Keratinocyte (primary cell): ENCODE results near the gene CEP290. TPM values are rescaled to one million over a fixed set of nuclear protein-coding genes. Genes with fewer than 3 reads are reported as not detected.

Source experiments
- DNase-seq: peaks from one replicate; pipeline ENCODE4 v3.0.0-alpha.2; 2011; ENCODE audit warnings: low read depth, missing footprints, low spot score
- FAIRE-seq: peaks from 2 replicates; lab custom pipeline; 2011; peaks lifted over from hg19 to GRCh38; lab: Jason Lieb, UNC
- H2AFZ ChIP-seq: 2 replicates; pipeline ENCODE4 v1.6.0; 2012; ENCODE audit warnings: low read length, control low read depth, inconsistent platforms; ENCODE audit not compliant: control insufficient read depth
- H3K27ac ChIP-seq: 2 replicates; pipeline ENCODE4 v1.5.1; 2011; ENCODE audit warnings: low read length; ENCODE audit not compliant: control insufficient read depth, insufficient read depth
- H3K27me3 ChIP-seq: 3 replicates; pipeline ENCODE4 v1.6.0; 2011; ENCODE audit warnings: low read length; ENCODE audit not compliant: control insufficient read depth, insufficient read depth; ENCODE audit errors: extremely low read depth
- H3K36me3 ChIP-seq, 2 experiments: 2 replicates in 1 of 2; 3 replicates in 1 of 2; pipeline ENCODE4 v1.5.1; 2011; ENCODE audit warnings: low read length in 2 of 2, mild to moderate bottlenecking in 1 of 2; ENCODE audit not compliant: control insufficient read depth in 2 of 2, insufficient read depth in 2 of 2; ENCODE audit errors: extremely low read depth in 1 of 2
- H3K4me1 ChIP-seq: 3 replicates; pipeline ENCODE4 v1.5.1; 2011; ENCODE audit warnings: low read length; ENCODE audit not compliant: control insufficient read depth, insufficient read depth; ENCODE audit errors: extremely low read depth
- H3K4me2 ChIP-seq: 3 replicates; pipeline ENCODE4 v1.6.0; 2011; ENCODE audit warnings: low read depth, low read length; ENCODE audit not compliant: control insufficient read depth, insufficient read depth; ENCODE audit errors: extremely low read depth
- H3K4me3 ChIP-seq, 3 experiments: fragments of 200-600 bp in 1 of 3; sonication (generic) in 1 of 3; 2 replicates in 2 of 3; 3 replicates in 1 of 3; pipeline ENCODE4 v1.5.1; 2011 to 2016; ENCODE audit warnings: low read length in 3 of 3, mild to moderate bottlenecking in 3 of 3, control low read depth in 2 of 3, inconsistent platforms in 1 of 3, low read depth in 1 of 3, mixed read lengths in 1 of 3, mixed run types in 1 of 3, moderate library complexity in 1 of 3; ENCODE audit not compliant: control insufficient read depth in 2 of 3, insufficient read depth in 2 of 3; ENCODE audit errors: extremely low read depth in 1 of 3
- H3K79me2 ChIP-seq: 2 replicates; pipeline ENCODE4 v1.6.0; 2012; ENCODE audit warnings: low read length; ENCODE audit not compliant: control insufficient read depth, insufficient read depth
- H3K9ac ChIP-seq: 3 replicates; pipeline ENCODE4 v1.6.0; 2011; ENCODE audit warnings: low read length; ENCODE audit not compliant: control insufficient read depth, insufficient read depth; ENCODE audit errors: extremely low read depth
- H3K9me1 ChIP-seq: 3 replicates; pipeline ENCODE4 v1.6.0; 2011; ENCODE audit warnings: low read length; ENCODE audit not compliant: control insufficient read depth, insufficient read depth; ENCODE audit errors: extremely low read depth
- H3K9me3 ChIP-seq: 2 replicates; pipeline ENCODE4 v1.5.1; 2012; ENCODE audit warnings: low read depth, low read length; ENCODE audit not compliant: control insufficient read depth
- H4K20me1 ChIP-seq: 3 replicates; pipeline ENCODE4 v1.6.0; 2011; ENCODE audit warnings: low read length; ENCODE audit not compliant: control insufficient read depth, insufficient read depth; ENCODE audit errors: extremely low read depth
- CTCF ChIP-seq, 3 experiments: IDR thresholded peaks in 1 of 3; conservative IDR thresholded peaks in 1 of 3; optimal IDR thresholded peaks in 1 of 3; 2 replicates in 2 of 3; 3 replicates in 1 of 3; pipeline versions ENCODE3 to v1.5.1; 2011; ENCODE audit warnings: low read length in 3 of 3, mild to moderate bottlenecking in 3 of 3, moderate library complexity in 2 of 3, control low read depth in 1 of 3, inconsistent platforms in 1 of 3; ENCODE audit not compliant: insufficient read depth in 2 of 3; ENCODE audit errors: extremely low read depth in 1 of 3
- EZH2 ChIP-seq: IDR thresholded peaks from one replicate; pipeline ENCODE4 v1.6.1; 2012; ENCODE audit warnings: inconsistent platforms, mild to moderate bottlenecking, low read length, moderate library complexity
- dilution Hi-C: fragments of 300-500 bp; cut with MboI; formaldehyde crosslinking; loops from one replicate; pipeline ENCODE4 v1.7.0; 2020; ENCODE audit warnings: low sequenced_read_pairs; ENCODE audit not compliant: extremely low pct_ligation_motif_present
- polyA plus RNA-seq, 5 experiments: library from polyadenylated mRNA; depleted of rRNA in 3 of 5; stranded (reverse) in 3 of 5; stranded (forward) in 1 of 5; unstranded in 1 of 5; fragments of >200 nt; gene quantifications; 1 replicate in 1 of 5; 2 replicates in 3 of 5; 3 replicates in 1 of 5; pipeline versions ENCODE4 v1.2.1 to v1.2.3, GENCODE V29; 2011 to 2012; ENCODE audit warnings: missing spikeins in 2 of 5, low read depth in 1 of 5, low replicate concordance in 1 of 5

CEP290 gene
- polyA plus RNA-seq, 1 donor (not counting 4 experiments of a cell fraction or from before 2014, with no cell fraction given), result 5.6 TPM

DNA sequence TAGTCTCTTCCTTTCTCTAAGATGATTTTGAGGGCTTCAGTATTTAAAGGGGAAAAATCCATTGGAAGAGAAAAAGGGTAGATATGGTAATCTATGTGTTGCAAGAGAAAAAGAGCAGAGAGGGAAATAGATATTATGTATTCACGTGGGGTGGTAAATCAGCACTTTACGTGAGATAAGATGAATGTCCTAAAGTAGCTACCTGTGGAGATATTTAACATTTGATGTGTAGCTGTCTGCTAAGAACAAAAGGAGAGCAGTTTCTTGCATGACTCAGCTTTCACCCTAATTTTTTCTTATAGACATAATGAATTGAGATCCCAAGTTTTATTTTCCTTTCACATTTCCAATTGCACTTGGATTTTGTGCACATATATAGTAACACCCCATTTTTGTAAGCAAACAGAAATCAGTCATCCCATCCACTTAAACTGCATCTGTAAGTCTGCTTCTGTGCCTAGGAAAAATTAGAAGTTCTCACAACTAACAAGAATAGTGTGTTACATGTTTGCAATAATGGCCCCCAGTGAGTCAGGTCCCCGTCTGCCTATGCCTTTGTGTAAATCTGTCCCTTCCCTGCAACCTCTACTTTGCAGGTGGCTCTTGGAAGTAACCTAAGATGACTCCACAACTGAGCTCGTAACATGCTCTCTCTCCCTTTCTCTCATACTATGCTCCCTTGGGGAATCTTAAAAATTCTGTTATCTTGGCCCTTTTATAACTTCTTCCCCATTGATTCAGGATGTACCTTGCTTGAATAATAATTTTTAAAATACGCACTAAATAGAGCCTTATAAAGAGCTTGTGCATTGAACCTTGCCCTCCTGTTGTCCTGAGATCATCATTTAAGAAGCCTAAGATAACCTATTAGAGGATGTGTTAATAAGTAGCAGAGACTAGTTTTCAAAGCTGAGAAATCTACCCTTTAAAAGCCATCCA lies 3.9 kb upstream of the CEP290 start:
- no peaks in the 10 kb centered on the region for H3K9me1 ChIP-seq
- no peaks in the 10 kb centered on the region for H3K27me3 ChIP-seq
- no peak for TF ChIP-seq EZH2
- TF ChIP-seq CTCF (optimal IDR thresholded peaks at IDR 0.05 in 1 of 3, IDR thresholded peaks at IDR 0.05 in 1 of 3, conservative IDR thresholded peaks at IDR 0.05 in 1 of 3; ENCODE audit: extremely low read depth in 1 of 3, insufficient read depth in 2 of 3, low read length in 3 of 3), result no peak
- peaks cover 51% of the 10 kb centered on the region for H3K79me2 ChIP-seq
- peak overlapping the region; percentile 89 for H3K27ac ChIP-seq
- DNase-seq (no peak), FAIRE-seq (no peak)
- H3K4me3 ChIP-seq, result peak overlapping the region in 2 of 3 experiments; percentile 61 to 83
- peak overlapping the region; percentile 43 for H3K9ac ChIP-seq
- peaks cover 36% of the 10 kb centered on the region for H3K4me1 ChIP-seq
- H4K20me1 ChIP-seq, result no peaks in the 10 kb centered on the region
- H2AFZ ChIP-seq, result peak overlapping the region; percentile 30
- H3K4me2 ChIP-seq, result peak overlapping the region; percentile 74
- dilution Hi-C loops, result no loop called here
- H3K36me3 ChIP-seq, result peaks cover 0 to 9% of the 10 kb centered on the region in 2 experiments
- H3K9me3 ChIP-seq, result no peaks in the 10 kb centered on the region

GRCh38 chr12:88144546-88145468 lies 2.9 kb upstream of the CEP290 start:
- no peaks in the 10 kb centered on the region for H3K9me1 ChIP-seq
- H3K79me2 ChIP-seq, result peaks cover 42% of the 10 kb centered on the region
- TF ChIP-seq CTCF (optimal IDR thresholded peaks at IDR 0.05 in 1 of 3, IDR thresholded peaks at IDR 0.05 in 1 of 3, conservative IDR thresholded peaks at IDR 0.05 in 1 of 3; ENCODE audit: extremely low read depth in 1 of 3, insufficient read depth in 2 of 3, low read length in 3 of 3), result no peak
- no peak for TF ChIP-seq EZH2
- no peaks in the 10 kb centered on the region for H4K20me1 ChIP-seq
- dilution Hi-C loops, result no loop called here
- FAIRE-seq, result peak; percentile 86
- peak overlapping the region; percentile 74 for H3K4me2 ChIP-seq
- DNase-seq, result no peak
- H3K36me3 ChIP-seq, result peaks cover 0 to 2% of the 10 kb centered on the region in 2 experiments
- H3K27me3 ChIP-seq, result no peaks in the 10 kb centered on the region
- no peaks in the 10 kb centered on the region for H3K9me3 ChIP-seq
- H3K27ac ChIP-seq, result peak overlapping the region; percentile 89
- H3K4me3 ChIP-seq, result peak overlapping the region in 2 of 3 experiments; percentile 61 to 83
- H3K9ac ChIP-seq, result peak overlapping the region; percentile 43
- peak overlapping the region; percentile 30 for H2AFZ ChIP-seq
- peaks cover 36% of the 10 kb centered on the region for H3K4me1 ChIP-seq
